H1 (cell line): ENCODE data around the gene DNAJC21.

ENCODE experiments used
- ATF2 ChIP-seq: IDR thresholded peaks from 2 replicates; pipeline ENCODE4 v1.6.1; 2012; ENCODE audit warnings: low read length, inconsistent platforms
- BACH1 ChIP-seq: IDR thresholded peaks from 2 replicates; pipeline ENCODE4 v1.6.1; 2012; ENCODE audit warnings: low read length, improper control_type of control experiment
- BCL11A ChIP-seq, 2 experiments: IDR thresholded peaks; one replicate each; pipeline ENCODE4 v1.6.1; 2011; ENCODE audit warnings: low read depth in 2 of 2, low read length in 2 of 2, mild to moderate bottlenecking in 2 of 2
- CEBPB ChIP-seq: IDR thresholded peaks from 2 replicates; pipeline ENCODE4 v1.6.1; 2012; ENCODE audit warnings: low read depth, low read length
- CTCF ChIP-seq, 3 experiments: IDR thresholded peaks; 1 replicate in 2 of 3; 2 replicates in 1 of 3; pipeline versions ENCODE4 v1.5.1 to v1.6.1; 2011; ENCODE audit warnings: low read length in 3 of 3, mild to moderate bottlenecking in 3 of 3, inconsistent platforms in 2 of 3, low read depth in 1 of 3, moderate library complexity in 1 of 3; ENCODE audit not compliant: insufficient read depth in 1 of 3; ENCODE audit errors: control extremely low read depth in 1 of 3
- EP300 ChIP-seq, 2 experiments: IDR thresholded peaks; 1 replicate in 1 of 2; 2 replicates in 1 of 2; pipeline ENCODE4 v1.6.1; 2011 to 2012; ENCODE audit warnings: low read depth in 2 of 2, low read length in 2 of 2, mild to moderate bottlenecking in 2 of 2, borderline replicate concordance in 1 of 2, inconsistent platforms in 1 of 2, moderate library complexity in 1 of 2
- EZH2 ChIP-seq: fragments of 200-600 bp; sonication (generic); IDR thresholded peaks from 2 replicates; pipeline ENCODE4 v1.7.1; 2012; ENCODE audit warnings: low read depth, mild to moderate bottlenecking, moderate library complexity, low read length, inconsistent platforms; ENCODE audit not compliant: severe bottlenecking
- HDAC6 ChIP-seq: IDR thresholded peaks from one replicate; pipeline ENCODE4 v1.7.1; 2012; ENCODE audit warnings: low read depth, mild to moderate bottlenecking, inconsistent platforms, low read length, moderate library complexity
- KDM1A ChIP-seq: fragments of 200-600, 300-600 bp; sonication (generic); IDR thresholded peaks from 2 replicates; pipeline ENCODE4 v1.7.1; 2016; ENCODE audit warnings: mild to moderate bottlenecking, low read length, borderline replicate concordance
- MAX ChIP-seq: IDR thresholded peaks from 2 replicates; pipeline ENCODE4 v1.6.1; 2012; ENCODE audit warnings: inconsistent platforms
- POLR2A ChIP-seq, 2 experiments: IDR thresholded peaks; 1 replicate in 1 of 2; 2 replicates in 1 of 2; pipeline ENCODE4 v1.6.1; 2011; ENCODE audit warnings: low read depth in 2 of 2, low read length in 2 of 2, mild to moderate bottlenecking in 2 of 2; ENCODE audit errors: control extremely low read depth in 1 of 2
- POLR2AphosphoS5 ChIP-seq: IDR thresholded peaks from 2 replicates; pipeline ENCODE4 v1.6.1; 2011; ENCODE audit warnings: low read depth, low read length
- TBP ChIP-seq: IDR thresholded peaks from 2 replicates; pipeline ENCODE4 v1.6.1; 2011; ENCODE audit warnings: low read depth, low read length, improper control_type of control experiment
- ZNF274 ChIP-seq: IDR thresholded peaks from 2 replicates; pipeline ENCODE4 v1.7.0; 2012; ENCODE audit warnings: low read length, borderline replicate concordance; ENCODE audit errors: extremely low read depth

GRCh38 chr5:34926318-34926888 is 3.0 kb upstream of the DNAJC21 start:
- TF ChIP-seq ZNF274 (no peak), TBP (no peak), KDM1A (no peak), CTCF (IDR thresholded peaks at IDR 0.05; ENCODE audit: control extremely low read depth in 1 of 3, insufficient read depth in 1 of 3, low read depth in 1 of 3, low read length in 3 of 3) (no peak), BCL11A (IDR thresholded peaks at IDR 0.05; ENCODE audit: low read depth in 2 of 2, low read length in 2 of 2) (no peak), EP300 (IDR thresholded peaks at IDR 0.05; ENCODE audit: borderline replicate concordance in 1 of 2, low read depth in 2 of 2, low read length in 2 of 2) (no peak), EZH2 (no peak), MAX (no peak), BACH1 (no peak), HDAC6 (no peak), POLR2AphosphoS5 (no peak), CEBPB (no peak), POLR2A (IDR thresholded peaks at IDR 0.05; ENCODE audit: control extremely low read depth in 1 of 2, low read depth in 2 of 2, low read length in 2 of 2) (no peak), ATF2 (no peak)
